ENCODE data around the gene SULT1A1. TPM values are rescaled to one million over a fixed set of nuclear protein-coding genes. Genes with fewer than 3 reads are reported as not detected.
"Not testable (repeated sequence)": the region's sequence is repeated elsewhere in the genome, so short reads cannot be mapped to it uniquely, and the experiment has no call there.

The SULT1A1 gene
- total RNA-seq, 2 experiments from 2014 or later = 8.7 to 10.0 TPM

DNA sequence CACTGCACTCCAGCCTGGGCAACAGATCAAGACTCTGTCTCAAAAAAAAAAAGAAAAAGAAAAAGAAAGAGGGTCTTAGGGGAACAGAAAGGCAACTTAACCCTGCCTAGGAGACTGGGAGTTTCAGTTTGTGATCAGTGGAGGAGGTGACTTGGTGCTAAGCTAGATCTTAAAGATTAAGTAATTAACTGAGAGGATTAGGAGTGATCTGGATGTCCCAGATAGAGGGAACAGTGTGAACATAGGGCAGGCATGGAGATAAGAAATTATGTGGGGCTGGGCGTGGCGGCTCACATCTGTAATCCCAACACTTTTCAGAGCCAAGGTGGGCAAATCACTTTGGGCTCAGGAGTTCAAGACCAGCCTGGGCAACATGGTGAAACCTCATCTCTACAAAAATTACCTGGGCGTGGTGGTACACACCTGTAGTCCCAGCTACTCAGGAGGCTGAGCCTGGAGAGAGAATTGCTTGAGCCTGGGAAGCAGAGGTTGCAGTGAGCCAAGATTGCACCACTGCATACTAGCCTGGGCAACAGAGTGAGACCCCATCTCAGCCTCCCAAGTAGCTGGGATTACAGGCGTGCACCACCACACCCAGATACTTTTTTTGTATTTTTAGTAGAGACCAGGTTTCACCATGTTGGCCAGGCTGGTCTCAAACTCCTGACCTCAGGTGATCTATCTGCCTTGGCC is 43.5 kb downstream of the SULT1A1 start:
- POLR2A ChIA-PET = not testable (repeated sequence)
- CTCF ChIA-PET = interaction anchor here (0.7 kb wide), 1 partner anchor 545 kb away, joined by 3 read pairs; no protein-coding TSS in a partner anchor

DNA sequence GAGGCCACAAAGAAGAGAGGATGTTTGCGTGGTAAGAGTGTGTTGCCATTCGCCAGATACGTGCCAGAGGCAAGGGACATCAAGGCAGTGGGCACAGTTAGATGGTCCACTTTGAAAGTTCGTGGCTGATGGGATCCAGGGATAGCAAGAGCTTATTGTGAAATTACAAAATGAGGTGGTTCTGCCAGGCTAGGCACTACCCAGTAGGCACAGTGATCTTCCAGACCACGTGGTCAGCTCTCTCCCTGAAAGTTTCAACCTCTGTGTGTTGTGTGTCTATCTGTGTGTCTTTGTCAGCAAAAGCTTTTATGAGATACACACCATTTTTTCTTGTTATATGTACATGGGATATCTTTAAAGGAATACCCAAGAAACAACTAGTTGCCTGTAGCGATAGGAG is 46.6 kb downstream of the SULT1A1 start:
- ChIA-PET CTCF (no interaction called here), POLR2A (no interaction called here)

DNA sequence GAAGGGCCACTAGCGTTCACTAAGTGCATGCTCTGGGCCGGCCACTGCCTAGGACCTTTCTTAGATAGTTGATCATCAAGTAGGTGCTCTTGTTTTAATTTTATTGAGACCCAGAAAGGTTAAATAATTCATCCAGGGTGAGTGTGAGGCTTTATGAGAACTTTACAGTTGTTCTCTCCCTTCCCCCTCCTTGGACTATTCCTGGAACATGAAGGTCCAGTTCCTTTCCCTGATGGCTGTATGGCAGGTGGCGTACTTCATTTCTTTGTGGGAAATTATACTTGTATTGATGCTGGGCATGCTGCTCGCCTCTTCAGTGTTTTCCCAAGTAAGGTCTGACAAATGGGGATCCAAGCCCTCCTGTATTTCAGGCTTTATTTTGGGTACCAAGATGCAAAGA is 47.6 kb downstream of the SULT1A1 start:
- ChIA-PET POLR2A (no interaction called here), CTCF (no interaction called here)

DNA sequence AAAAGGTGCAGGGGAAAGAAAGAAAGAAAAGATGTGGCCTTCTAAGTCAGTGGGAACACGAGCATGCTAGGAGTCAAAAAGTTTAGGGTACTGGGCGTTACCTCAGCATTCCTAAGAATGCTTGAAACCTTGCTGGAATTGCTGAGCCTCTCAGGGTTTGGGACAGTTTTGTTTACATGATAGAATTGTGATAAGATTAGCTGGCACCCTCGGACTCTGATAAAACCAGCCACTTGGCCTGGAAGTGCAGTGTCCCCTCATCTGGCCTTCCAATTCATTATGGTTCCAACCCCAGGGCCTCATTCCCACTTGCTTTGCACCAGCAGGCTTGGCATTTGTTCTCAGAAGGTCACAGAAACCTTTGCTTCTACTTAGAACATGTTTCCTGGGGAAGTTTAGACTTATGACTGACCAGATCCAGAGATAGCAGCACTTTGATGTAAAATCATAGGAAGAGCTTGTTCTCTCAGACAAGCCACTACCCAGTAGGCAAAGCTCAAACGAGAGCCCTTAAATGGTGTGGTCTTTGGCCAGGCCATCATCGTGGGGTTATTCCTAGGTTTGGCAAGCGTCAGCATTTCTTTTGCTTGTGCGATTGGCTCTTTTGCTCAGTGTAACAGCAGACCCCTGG is 48.2 kb downstream of the SULT1A1 start:
- ChIA-PET POLR2A (no interaction called here), CTCF (no interaction called here)

DNA sequence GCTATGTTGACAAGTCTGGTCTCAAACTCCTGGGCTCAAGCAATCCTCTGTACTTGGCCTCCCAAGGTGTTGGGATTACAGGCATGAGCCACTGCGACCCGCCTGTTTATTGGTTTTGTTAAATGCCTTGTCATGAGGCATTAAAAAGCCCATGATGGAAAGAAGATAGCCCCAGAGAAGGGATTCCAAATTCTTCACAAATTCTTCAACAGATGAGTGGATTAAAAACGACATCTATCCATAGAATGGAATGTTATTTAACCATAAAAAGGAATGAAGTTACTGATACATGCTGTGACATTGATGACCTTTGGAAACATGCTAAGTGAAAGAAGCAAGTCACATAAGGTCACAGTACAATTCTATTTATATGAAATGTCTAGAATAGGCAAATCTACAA is 51.4 kb downstream of the SULT1A1 start:
- ChIA-PET POLR2A (no interaction called here), CTCF (interaction anchor here (0.7 kb wide), 1 partner anchor 11 kb away, joined by 4 read pairs; no protein-coding TSS in a partner anchor)

DNA sequence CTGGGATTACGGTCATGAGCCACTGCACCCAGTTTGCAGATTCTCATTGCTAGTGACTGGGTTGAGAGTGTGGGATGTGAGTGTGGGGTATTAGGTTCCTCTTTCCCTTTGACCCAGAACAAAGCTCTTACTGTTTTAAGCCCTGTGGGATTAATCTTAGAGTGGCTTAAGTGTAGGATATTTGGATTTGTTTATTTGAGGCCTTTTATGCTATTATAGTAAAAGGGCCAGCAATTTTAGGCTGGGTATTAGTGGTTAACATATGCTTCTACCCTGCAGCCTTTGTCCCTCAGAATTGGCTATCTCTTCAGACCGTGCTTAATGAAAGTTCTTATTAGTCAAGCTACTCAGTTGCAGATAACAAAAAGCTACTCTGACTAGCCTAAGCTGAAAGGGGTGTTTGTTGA is 52.9 kb downstream of the SULT1A1 start:
- CTCF ChIA-PET = interaction anchor here (0.9 kb wide), 1 partner anchor 389 kb away, joined by 4 read pairs; no protein-coding TSS in a partner anchor
- POLR2A ChIA-PET = no interaction called here

DNA sequence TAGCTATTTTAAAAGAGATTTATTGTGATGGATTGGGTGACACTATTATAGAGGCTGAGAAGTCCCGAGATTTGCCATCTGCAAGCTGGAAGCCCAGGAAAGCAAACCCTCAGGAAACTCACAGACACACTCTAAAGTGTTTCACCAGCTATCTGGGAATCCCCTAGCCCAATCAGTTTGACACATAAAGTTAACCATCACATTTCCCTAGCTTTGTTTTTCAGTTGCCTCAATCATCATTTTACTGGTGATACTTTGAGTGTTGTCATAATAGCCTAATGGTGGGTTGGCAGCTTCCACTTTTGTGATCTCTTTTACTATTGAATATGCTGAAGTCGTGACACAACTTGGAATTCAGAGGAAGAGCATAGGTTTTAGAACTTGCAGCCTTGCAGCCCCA is 54.3 kb downstream of the SULT1A1 start:
- ChIA-PET CTCF (no interaction called here), POLR2A (interaction anchor here (0.6 to 1.4 kb wide), 3 partner anchors 55 to 68 kb away, joined by 4 to 5 read pairs (median 5); no protein-coding TSS in a partner anchor)

Other genes starting within 250 kb of the SULT1A1 start
- 1 to 10 TPM; 1.1 to 2.1 TPM for gene NPIPB6, start 246.5 kb downstream of the SULT1A1 start, total RNA-seq
- gene EIF3CL, start 206.2 kb downstream of the SULT1A1 start, total RNA-seq = 10 to 100 TPM; 36.6 to 55.3 TPM
- gene NPIPB7, start 137.7 kb downstream of the SULT1A1 start, total RNA-seq = under 1 TPM in 1 of 2 experiments, not detected in 1; 0.25 TPM
- gene CLN3, start 118.0 kb downstream of the SULT1A1 start, total RNA-seq = 10 to 100 TPM; 35.9 to 39.7 TPM
- gene APOBR, start 115.4 kb downstream of the SULT1A1 start, total RNA-seq = 1 to 10 TPM; 8.2 to 8.4 TPM
- not detected for gene IL27, start 103.2 kb downstream of the SULT1A1 start, total RNA-seq
- gene NUPR1, start 71.1 kb downstream of the SULT1A1 start, total RNA-seq = not detected
- gene SGF29, start 56.1 kb downstream of the SULT1A1 start, total RNA-seq = 10 to 100 TPM; 29.6 to 33.0 TPM
- under 1 TPM; 0.23 to 0.36 TPM for gene SULT1A2, start 13.0 kb downstream of the SULT1A1 start, total RNA-seq
- 1 to 10 TPM in 1 of 2 experiments, under 1 TPM in 1; 0.90 to 1.1 TPM for gene NPIPB8, start 28.0 kb upstream of the SULT1A1 start, total RNA-seq
- 100 to 1,000 TPM; 793 to 795 TPM for gene EIF3C, start 101.4 kb upstream of the SULT1A1 start, total RNA-seq
- gene NPIPB9, start 141.7 kb upstream of the SULT1A1 start, total RNA-seq = 1 to 10 TPM in 1 of 2 experiments, under 1 TPM in 1; 0.67 to 2.3 TPM
- 100 to 1,000 TPM; 253 to 260 TPM for gene ATXN2L, start 213.0 kb upstream of the SULT1A1 start, total RNA-seq
- gene TUFM, start 236.3 kb upstream of the SULT1A1 start, total RNA-seq = 100 to 1,000 TPM; 364 TPM

Measured in activated CD8-positive, alpha-beta memory T cell treated with anti-CD3 and anti-CD28 coated beads for 36 hours (primary cell).